HepG2 (cell line): ENCODE results near the gene LSM2. TPM values are rescaled to one million over a fixed set of nuclear protein-coding genes. Genes with fewer than 3 reads are reported as not detected.

Experiments
- BCL6 ChIP-seq: IDR thresholded peaks from 2 replicates; pipeline ENCODE4 v1.6.1; 2016; ENCODE audit warnings: missing genetic modification reagents, missing compliant biosample characterization
- CREM ChIP-seq, 2 experiments: sonication (generic) in 1 of 2; formaldehyde crosslinking in 1 of 2; IDR thresholded peaks; 2 replicates each; pipeline versions ENCODE4 v1.4.0 to v1.6.1; 2016 to 2020; ENCODE audit warnings: antibody characterized with exemption in 1 of 2, mild to moderate bottlenecking in 1 of 2, missing genetic modification reagents in 1 of 2
- FOXA3 ChIP-seq: IDR thresholded peaks from 2 replicates; pipeline ENCODE4 v1.6.1; 2016; ENCODE audit warnings: missing genetic modification reagents, missing compliant biosample characterization
- NBN ChIP-seq: fragments of 450-650 bp; conservative IDR thresholded peaks from 2 replicates; pipeline ENCODE4 v1.6.1; 2017
- NRL ChIP-seq: sonication (generic); formaldehyde crosslinking; IDR thresholded peaks from 2 replicates; pipeline ENCODE4 v1.5.0; 2020; ENCODE audit warnings: missing genetic modification reagents, mild to moderate bottlenecking, moderate library complexity, borderline replicate concordance
- THAP11 ChIP-seq: IDR thresholded peaks from 2 replicates; pipeline ENCODE4 v1.6.1; 2016; ENCODE audit warnings: missing biosample characterization, missing genetic modification reagents
- ZBTB20 ChIP-seq: sonication (generic); formaldehyde crosslinking; IDR thresholded peaks from 2 replicates; pipeline ENCODE4 v1.8.1; 2023; ENCODE audit warnings: missing genetic modification reagents, low read depth, mild to moderate bottlenecking, borderline replicate concordance
- ZFY ChIP-seq: sonication (generic); formaldehyde crosslinking; IDR thresholded peaks from 2 replicates; pipeline ENCODE4 v1.4.0; 2020; ENCODE audit warnings: missing genetic modification reagents
- ZNF34 ChIP-seq: sonication (generic); formaldehyde crosslinking; IDR thresholded peaks from 2 replicates; pipeline ENCODE4 v1.4.0; 2020; ENCODE audit warnings: mild to moderate bottlenecking, missing genetic modification reagents, borderline replicate concordance
- ZNF570 ChIP-seq: sonication (generic); formaldehyde crosslinking; IDR thresholded peaks from 2 replicates; pipeline ENCODE4 v1.4.0; 2020; ENCODE audit warnings: mild to moderate bottlenecking, missing genetic modification reagents, borderline replicate concordance
- polyA plus RNA-seq, 8 experiments: library from polyadenylated mRNA; depleted of rRNA in 3 of 8; stranded (reverse) in 7 of 8; unstranded in 1 of 8; fragments of >200 nt; fragmentation: Illumina TruSeq in 4 of 8; extraction: Trizol in 4 of 8; gene quantifications; 2 replicates each; pipeline versions ENCODE4 v1.2.1 to v1.2.3, GENCODE V29; 2011 to 2016; ENCODE audit warnings: low read depth in 4 of 8, missing spikeins in 1 of 8, mixed read lengths in 1 of 8; ENCODE audit not compliant: insufficient read depth in 1 of 8
- total RNA-seq, 5 experiments: library from RNA; depleted of rRNA; stranded (reverse); fragments of >200 nt; fragmentation: Illumina TruSeq; extraction: Trizol; gene quantifications; 2 replicates each; pipeline ENCODE4 v1.2.3, GENCODE V29; 2016; ENCODE audit warnings: low read depth in 1 of 5
- TF ChIP-seq, protein P1 (sequence below): sonication (generic); formaldehyde crosslinking; IDR thresholded peaks from 2 replicates; pipeline ENCODE4 v1.5.0; 2020; ENCODE audit warnings: mild to moderate bottlenecking, missing genetic modification reagents, borderline replicate concordance
- TF ChIP-seq, protein P2 (sequence below): sonication (generic); formaldehyde crosslinking; conservative IDR thresholded peaks from 2 replicates; pipeline ENCODE4 v1.4.0; 2020; ENCODE audit warnings: mild to moderate bottlenecking, missing genetic modification reagents, moderate library complexity
- TF ChIP-seq, protein P3 (sequence below): IDR thresholded peaks from 2 replicates; pipeline ENCODE4 v1.6.1; 2016
- TF ChIP-seq, protein P4 (sequence below): sonication (generic); formaldehyde crosslinking; IDR thresholded peaks from 2 replicates; pipeline ENCODE4 v1.5.0; 2020; ENCODE audit warnings: missing genetic modification reagents
- TF ChIP-seq, protein P5 (sequence below): IDR thresholded peaks from 2 replicates; pipeline ENCODE4 v1.6.1; 2016; ENCODE audit warnings: low read depth, control low read depth

The LSM2 gene
- total and polyA plus RNA-seq, 2 of the 13 experiments (the other 11 are each of a cell fraction or from before 2014, with no cell fraction given), result 69.4 to 90.5 TPM

DNA sequence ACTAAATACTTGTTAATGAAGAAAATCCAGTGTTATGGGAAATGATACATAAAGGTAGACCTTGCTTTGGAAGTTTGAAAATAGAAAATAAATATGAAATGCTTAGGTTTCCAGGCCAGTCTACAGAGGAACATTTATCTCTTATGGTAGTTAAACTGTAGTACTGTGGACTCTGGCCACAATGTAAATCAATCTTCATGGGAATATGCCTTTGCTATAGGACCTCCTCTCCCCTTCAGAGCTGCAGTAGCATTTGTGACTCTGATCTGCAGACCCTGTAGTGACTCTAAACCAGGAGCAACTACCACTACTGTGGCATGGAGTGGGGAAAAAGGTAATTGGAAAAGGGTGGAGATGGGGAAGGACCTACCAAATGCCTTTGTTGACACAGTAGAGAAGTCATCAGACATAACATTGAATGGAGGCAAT, 13.1 kb upstream of the LSM2 start (continued):
- TF ChIP-seq, protein P1, sequence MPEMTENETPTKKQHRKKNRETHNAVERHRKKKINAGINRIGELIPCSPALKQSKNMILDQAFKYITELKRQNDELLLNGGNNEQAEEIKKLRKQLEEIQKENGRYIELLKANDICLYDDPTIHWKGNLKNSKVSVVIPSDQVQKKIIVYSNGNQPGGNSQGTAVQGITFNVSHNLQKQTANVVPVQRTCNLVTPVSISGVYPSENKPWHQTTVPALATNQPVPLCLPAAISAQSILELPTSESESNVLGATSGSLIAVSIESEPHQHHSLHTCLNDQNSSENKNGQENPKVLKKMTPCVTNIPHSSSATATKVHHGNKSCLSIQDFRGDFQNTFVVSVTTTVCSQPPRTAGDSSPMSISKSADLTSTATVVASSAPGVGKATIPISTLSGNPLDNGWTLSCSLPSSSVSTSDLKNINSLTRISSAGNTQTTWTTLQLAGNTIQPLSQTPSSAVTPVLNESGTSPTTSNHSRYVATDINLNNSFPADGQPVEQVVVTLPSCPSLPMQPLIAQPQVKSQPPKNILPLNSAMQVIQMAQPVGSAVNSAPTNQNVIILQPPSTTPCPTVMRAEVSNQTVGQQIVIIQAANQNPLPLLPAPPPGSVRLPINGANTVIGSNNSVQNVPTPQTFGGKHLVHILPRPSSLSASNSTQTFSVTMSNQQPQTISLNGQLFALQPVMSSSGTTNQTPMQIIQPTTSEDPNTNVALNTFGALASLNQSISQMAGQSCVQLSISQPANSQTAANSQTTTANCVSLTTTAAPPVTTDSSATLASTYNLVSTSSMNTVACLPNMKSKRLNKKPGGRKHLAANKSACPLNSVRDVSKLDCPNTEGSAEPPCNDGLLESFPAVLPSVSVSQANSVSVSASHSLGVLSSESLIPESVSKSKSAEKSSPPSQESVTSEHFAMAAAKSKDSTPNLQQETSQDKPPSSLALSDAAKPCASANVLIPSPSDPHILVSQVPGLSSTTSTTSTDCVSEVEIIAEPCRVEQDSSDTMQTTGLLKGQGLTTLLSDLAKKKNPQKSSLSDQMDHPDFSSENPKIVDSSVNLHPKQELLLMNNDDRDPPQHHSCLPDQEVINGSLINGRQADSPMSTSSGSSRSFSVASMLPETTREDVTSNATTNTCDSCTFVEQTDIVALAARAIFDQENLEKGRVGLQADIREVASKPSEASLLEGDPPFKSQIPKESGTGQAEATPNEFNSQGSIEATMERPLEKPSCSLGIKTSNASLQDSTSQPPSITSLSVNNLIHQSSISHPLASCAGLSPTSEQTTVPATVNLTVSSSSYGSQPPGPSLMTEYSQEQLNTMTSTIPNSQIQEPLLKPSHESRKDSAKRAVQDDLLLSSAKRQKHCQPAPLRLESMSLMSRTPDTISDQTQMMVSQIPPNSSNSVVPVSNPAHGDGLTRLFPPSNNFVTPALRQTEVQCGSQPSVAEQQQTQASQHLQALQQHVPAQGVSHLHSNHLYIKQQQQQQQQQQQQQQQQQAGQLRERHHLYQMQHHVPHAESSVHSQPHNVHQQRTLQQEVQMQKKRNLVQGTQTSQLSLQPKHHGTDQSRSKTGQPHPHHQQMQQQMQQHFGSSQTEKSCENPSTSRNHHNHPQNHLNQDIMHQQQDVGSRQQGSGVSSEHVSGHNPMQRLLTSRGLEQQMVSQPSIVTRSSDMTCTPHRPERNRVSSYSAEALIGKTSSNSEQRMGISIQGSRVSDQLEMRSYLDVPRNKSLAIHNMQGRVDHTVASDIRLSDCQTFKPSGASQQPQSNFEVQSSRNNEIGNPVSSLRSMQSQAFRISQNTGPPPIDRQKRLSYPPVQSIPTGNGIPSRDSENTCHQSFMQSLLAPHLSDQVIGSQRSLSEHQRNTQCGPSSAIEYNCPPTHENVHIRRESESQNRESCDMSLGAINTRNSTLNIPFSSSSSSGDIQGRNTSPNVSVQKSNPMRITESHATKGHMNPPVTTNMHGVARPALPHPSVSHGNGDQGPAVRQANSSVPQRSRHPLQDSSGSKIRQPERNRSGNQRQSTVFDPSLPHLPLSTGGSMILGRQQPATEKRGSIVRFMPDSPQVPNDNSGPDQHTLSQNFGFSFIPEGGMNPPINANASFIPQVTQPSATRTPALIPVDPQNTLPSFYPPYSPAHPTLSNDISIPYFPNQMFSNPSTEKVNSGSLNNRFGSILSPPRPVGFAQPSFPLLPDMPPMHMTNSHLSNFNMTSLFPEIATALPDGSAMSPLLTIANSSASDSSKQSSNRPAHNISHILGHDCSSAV (CRISPR knock-in tag), result no peak
- TF ChIP-seq NBN (no peak), BCL6 (CRISPR knock-in tag) (no peak), ZNF570 (no peak), ZBTB20 (CRISPR knock-in tag) (peak; percentile 50; the same call in 1 of the 2 replicates), NRL (CRISPR knock-in tag) (no peak), FOXA3 (peak; percentile 31; the same call in 1 of the 2 replicates), ZNF34 (CRISPR knock-in tag) (0 out of 2 replicates have a peak, but pooled peaks have one; percentile 35), ZFY (CRISPR knock-in tag) (no peak), CREM (IDR thresholded peaks at IDR 0.05) (no peak), CREM (CRISPR knock-in tag; IDR thresholded peaks at IDR 0.05) (no peak), THAP11 (CRISPR knock-in tag) (no peak)
- TF ChIP-seq, protein P2, sequence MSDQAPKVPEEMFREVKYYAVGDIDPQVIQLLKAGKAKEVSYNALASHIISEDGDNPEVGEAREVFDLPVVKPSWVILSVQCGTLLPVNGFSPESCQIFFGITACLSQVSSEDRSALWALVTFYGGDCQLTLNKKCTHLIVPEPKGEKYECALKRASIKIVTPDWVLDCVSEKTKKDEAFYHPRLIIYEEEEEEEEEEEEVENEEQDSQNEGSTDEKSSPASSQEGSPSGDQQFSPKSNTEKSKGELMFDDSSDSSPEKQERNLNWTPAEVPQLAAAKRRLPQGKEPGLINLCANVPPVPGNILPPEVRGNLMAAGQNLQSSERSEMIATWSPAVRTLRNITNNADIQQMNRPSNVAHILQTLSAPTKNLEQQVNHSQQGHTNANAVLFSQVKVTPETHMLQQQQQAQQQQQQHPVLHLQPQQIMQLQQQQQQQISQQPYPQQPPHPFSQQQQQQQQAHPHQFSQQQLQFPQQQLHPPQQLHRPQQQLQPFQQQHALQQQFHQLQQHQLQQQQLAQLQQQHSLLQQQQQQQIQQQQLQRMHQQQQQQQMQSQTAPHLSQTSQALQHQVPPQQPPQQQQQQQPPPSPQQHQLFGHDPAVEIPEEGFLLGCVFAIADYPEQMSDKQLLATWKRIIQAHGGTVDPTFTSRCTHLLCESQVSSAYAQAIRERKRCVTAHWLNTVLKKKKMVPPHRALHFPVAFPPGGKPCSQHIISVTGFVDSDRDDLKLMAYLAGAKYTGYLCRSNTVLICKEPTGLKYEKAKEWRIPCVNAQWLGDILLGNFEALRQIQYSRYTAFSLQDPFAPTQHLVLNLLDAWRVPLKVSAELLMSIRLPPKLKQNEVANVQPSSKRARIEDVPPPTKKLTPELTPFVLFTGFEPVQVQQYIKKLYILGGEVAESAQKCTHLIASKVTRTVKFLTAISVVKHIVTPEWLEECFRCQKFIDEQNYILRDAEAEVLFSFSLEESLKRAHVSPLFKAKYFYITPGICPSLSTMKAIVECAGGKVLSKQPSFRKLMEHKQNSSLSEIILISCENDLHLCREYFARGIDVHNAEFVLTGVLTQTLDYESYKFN (CRISPR knock-in tag), result peak; percentile 88
- TF ChIP-seq, protein P3, sequence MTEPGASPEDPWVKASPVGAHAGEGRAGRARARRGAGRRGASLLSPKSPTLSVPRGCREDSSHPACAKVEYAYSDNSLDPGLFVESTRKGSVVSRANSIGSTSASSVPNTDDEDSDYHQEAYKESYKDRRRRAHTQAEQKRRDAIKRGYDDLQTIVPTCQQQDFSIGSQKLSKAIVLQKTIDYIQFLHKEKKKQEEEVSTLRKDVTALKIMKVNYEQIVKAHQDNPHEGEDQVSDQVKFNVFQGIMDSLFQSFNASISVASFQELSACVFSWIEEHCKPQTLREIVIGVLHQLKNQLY, result 0 out of 2 replicates have a peak, but pooled peaks have one; percentile 3
- TF ChIP-seq, protein P4, sequence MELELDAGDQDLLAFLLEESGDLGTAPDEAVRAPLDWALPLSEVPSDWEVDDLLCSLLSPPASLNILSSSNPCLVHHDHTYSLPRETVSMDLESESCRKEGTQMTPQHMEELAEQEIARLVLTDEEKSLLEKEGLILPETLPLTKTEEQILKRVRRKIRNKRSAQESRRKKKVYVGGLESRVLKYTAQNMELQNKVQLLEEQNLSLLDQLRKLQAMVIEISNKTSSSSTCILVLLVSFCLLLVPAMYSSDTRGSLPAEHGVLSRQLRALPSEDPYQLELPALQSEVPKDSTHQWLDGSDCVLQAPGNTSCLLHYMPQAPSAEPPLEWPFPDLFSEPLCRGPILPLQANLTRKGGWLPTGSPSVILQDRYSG, result no peak
- TF ChIP-seq, protein P5, sequence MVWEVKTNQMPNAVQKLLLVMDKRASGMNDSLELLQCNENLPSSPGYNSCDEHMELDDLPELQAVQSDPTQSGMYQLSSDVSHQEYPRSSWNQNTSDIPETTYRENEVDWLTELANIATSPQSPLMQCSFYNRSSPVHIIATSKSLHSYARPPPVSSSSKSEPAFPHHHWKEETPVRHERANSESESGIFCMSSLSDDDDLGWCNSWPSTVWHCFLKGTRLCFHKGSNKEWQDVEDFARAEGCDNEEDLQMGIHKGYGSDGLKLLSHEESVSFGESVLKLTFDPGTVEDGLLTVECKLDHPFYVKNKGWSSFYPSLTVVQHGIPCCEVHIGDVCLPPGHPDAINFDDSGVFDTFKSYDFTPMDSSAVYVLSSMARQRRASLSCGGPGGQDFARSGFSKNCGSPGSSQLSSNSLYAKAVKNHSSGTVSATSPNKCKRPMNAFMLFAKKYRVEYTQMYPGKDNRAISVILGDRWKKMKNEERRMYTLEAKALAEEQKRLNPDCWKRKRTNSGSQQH, result no peak
